ENCODE measurements around the gene ANKRD11.
"Not testable (repeated sequence)": the region's sequence is repeated elsewhere in the genome, so short reads cannot be mapped to it uniquely, and the experiment has no call there.

The ANKRD11 gene

DNA sequence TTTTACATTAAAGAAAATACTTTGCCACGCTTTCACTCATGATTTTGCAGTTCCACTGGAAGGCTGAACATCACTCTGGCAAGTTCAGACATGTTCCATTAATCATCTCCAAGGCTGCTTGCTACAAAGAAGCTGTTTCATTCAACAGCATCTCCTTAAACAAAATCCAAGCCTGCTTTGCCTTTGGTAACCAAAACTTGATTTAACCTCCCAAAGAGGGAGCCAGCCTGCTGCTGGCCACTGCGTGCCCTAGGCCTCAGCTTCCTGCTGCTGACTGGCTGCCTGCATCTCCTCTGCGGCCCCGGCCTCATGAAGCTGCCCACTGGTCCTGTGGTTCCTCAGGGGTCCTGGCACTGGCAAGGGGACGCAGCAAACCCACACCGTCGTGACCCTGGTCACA lies 31.8 kb downstream of the ANKRD11 start:
- Histone ChIP-seq H3K27ac (peak overlapping the region in 11 of 21 experiments; percentile 1 to 89 (median 55)), H3K4me3 (no peak overlapping the region)

DNA sequence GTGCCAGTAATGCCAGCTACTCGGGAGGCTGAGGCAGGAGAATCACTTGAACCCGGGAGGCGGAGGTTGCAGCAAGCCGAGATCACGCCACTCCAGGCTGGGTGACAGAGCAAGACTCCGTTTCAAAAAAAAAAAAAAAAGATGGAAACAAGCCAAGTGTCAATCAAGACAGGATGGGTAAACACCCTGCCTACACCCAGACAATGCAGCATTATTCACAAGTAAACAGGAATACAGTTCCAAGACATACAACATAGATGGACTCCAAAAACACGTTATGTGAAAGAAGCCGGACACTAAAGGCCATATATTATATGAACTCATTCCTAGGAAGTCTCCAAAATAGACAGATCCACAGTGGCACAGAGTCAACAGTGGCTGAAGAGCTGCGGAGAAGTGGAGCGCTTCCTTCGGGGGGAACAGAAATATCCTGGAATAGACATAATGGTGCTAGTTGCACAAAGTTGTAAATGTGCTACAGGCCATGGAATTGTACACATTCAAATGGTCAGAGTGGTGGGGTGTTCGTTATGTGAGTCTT lies 33.9 kb downstream of the ANKRD11 start:
- Histone ChIP-seq H3K27ac (no peak overlapping the region), H3K4me3 (no peak overlapping the region)

DNA sequence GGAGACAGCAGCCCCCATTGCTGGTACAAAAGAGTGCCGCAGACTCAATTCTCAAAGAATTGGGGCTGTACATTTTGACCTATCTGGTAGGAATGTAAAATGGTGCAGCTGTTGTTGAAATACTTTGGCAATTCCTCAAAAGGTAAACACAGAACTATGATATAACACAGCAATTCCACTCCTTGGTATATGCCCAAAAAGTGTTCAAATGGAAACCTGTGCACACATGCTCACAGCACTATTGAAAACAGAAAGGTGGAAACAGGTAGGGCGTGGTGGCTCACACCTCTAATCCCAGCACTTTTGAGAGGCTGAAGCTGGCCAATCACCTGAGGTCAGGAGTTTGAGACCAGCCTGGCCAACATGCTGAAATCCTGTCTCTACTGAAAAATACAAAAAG lies 34.7 kb downstream of the ANKRD11 start:
- Histone ChIP-seq H3K4me3 (no peak overlapping the region), H3K27ac (no peak overlapping the region)

DNA sequence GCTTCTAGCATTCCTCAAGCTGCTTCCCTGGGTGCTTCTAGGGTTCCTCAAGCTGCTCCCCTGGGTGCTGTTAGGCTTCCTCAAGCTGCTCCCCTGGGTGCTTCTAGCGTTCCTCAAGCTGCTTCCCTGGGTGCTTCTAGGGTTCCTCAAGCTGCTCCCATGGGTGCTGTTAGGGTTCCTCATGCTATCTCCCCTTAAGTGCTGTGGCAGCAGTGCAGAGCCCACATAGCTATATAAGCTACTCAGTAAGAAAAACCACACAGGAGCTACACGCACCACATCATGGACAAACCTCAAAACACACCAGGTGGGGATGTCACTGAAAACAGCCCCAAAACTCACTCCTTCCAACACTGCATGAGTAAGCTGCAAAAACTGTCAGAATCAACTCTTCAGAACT lies 35.2 kb downstream of the ANKRD11 start:
- no peak overlapping the region for H3K27ac ChIP-seq
- H3K4me3 ChIP-seq: no peak overlapping the region

DNA sequence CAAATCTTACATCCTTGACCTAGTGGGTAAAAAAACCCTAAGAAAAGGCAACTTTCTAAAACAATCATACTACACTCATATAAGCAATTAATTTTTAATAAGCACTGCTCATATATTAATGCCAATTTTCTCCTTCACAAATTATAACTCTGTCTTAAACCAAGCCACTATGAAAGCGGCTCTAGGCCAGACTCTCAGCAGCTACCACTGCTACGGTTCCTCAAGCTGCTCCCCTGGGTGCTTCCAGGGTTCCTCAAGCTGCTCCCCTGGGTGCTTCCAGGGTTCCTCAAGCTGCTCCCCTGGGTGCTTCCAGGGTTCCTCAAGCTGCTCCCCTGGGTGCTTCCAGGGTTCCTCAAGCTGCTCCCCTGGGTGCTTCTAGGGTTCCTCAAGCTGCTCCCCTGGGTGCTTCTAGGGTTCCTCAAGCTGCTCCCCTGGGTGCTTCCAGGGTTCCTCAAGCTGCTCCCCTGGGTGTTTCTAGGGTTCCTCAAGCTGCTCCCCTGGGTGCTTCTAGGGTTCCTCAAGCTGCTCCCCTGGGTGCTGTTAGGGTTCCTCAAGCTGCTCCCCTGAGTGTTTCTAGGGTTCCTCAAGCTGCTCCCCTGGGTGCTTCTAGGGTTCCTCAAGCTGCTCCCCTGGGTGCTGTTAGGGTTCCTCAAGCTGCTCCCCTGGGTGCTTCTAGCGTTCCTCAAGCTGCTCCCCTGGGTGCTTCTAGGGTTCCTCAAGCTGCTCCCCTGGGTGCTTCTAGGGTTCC lies 35.8 kb downstream of the ANKRD11 start:
- peak overlapping the region in 10 of 21 experiments; percentile 3 to 62 (median 49) for H3K27ac ChIP-seq
- not testable (repeated sequence) for H3K4me3 ChIP-seq

DNA sequence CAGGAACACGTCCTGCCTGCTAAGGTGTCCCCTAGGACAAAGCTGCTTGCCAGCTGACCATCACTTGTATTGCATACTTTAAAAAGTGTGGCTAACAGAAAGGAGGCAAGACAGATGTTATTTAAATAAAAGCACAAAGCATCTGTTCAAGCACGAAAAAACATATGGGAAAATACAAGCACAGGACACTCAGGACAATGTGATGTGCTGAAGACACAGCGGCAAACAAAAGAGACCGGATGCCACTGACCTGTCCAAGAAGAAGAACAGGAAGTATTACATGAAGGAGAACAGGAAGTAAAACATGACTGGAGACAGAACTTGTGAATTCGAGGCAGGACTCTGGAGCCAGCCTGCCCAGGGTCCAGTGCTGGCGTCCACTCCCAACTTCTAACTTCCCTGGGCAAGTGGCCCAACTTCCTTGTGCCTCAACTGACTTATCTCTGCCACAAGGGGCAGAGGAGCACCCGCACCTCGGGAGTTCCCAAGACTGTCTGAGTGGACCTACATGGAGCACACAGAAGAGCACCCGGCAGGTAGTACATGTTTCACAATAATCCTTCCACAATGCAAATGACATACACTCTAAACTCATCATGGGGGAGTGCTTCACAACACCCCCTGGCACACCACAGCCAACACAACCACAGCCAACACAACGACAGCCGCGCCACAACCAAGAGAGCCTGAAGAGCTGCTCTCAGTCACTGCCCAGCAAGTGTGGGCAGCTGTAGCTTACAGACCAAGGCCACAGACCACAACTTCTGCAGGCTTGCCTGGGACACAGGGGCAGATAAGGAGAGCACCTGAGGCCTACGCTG lies 36.6 kb downstream of the ANKRD11 start:
- H3K27ac ChIP-seq: peak overlapping the region in 18 of 21 experiments; percentile 1 to 62 (median 38)
- H3K4me3 ChIP-seq: no peak overlapping the region

DNA sequence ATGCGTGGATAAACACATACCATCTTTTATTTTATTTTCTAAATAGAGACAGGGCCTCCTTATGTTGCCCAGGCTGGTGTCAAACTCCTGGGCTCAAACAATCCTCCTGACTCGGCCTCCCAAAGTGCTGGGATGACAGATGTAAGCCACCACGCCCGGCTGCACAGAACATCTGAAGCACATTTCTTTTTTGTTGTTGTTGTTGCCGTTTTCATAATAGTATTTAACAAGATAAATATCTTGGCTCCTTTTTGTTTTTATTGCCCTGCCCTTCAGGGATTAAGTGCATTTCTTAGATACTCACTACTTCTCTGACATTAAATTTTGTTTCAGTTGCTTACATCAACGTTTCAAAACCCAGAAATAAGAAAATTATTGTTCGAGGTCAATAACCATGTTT lies 37.4 kb downstream of the ANKRD11 start:
- Histone ChIP-seq H3K27ac (peak overlapping the region in 4 of 21 experiments; percentile 10 to 55 (median 49)), H3K4me3 (no peak overlapping the region)

DNA sequence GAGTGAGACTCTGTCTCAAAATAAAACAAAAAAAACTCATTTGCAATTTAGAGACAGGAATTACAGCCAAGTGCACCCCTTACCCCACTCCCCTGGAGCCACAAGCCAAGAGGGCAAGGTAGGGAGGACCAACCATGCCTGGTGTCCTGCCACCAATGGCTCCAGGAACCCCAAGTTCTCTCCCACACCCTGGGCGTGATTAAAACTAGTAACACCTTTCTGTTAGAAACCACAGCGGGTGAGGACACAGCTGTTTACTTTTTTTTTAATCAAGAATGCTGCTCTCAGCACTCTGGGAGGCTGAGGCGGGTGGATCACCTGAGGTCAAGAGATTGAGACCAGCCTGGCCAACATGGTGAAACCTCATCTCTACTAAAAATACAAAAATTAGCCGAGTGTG lies 38.1 kb downstream of the ANKRD11 start:
- H3K27ac ChIP-seq: peak overlapping the region in 1 of 21 experiments; percentile 50
- no peak overlapping the region for H3K4me3 ChIP-seq

DNA sequence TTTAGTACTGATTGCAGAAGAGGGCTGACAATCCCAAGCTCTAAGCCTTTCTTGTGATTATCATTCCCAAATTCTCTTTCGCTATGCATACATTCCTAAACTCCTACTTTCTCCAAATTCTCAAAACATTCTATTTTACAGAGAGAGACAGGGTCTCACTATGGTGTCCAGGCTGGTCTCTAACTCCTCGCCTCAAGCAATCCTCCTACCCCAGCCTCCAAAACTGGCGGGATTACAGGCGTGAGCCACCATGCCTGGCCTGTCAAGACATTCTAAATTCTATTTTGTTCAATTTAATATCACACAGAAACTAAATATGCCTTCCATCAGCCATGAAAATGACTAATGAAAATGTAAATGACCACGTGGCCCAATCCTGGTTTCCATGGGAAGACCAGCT lies 39.8 kb downstream of the ANKRD11 start:
- H3K4me3 ChIP-seq: no peak overlapping the region
- H3K27ac ChIP-seq: peak overlapping the region in 4 of 21 experiments; percentile 9 to 29 (median 18)

DNA sequence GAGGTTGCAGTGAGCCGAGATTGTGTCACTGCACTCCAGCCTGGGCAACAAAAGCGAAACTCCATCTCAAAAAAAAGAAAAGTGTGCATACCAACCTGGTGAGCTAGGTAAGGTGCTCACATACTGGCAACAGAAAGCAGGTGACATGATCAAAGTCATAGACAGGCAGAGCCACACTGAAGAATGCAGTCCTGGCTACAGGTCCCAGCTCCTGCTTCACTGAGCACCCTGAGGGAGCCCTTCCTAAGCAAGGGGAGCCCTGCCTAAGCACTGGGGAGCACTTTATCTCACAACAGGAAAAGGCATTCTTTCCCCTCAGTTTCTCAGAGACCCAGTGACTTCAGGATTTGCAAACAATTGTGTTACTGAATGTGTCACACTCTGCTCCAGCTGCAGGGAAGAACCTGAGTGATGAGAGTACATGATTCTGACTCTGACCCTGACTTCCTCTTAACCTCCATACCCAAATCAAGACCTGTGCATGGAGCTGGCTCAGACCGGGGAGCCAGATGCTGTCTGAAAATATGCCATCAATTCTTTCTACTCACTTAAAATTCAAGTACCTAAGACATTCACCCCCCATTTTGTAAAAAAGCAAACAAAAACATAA lies 40.5 kb downstream of the ANKRD11 start:
- Histone ChIP-seq H3K4me3 (no peak overlapping the region), H3K27ac (peak overlapping the region in 5 of 21 experiments; percentile 9 to 35 (median 19))

DNA sequence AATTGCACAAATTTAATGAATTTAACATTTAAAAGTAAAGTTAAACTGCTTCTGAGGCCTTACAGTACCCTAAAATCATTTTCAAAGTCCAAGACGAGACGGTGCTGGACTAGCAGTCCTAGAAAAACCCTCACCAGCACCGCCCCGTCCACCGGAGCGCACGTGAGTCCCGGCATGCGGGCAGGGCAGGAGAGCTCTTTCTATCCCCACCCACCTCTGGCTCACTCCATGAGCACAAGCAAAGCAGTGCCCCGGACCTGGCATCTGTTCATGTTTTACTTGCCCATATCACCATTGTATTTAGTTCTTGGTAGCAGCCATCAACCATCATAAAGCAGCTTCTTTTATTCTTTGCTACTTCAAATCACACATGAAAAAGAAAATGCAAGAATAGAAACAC lies 41.7 kb downstream of the ANKRD11 start:
- Histone ChIP-seq H3K4me3 (no peak overlapping the region), H3K27ac (no peak overlapping the region)

DNA sequence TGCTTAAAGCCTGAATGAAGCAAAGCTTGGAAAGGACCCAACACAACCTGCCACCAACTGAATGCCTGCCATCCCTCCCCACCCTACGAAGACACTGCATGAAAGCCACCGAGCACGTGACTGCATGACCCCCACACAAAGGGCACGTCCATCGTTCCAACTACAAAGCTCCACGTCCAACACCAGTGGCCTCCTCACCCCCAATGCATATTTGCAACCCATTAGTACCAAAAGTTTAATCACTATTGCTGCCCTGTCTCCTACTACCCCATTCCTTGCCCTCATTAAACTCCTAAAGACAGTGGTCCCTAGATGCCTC lies 43.4 kb downstream of the ANKRD11 start:
- Histone ChIP-seq H3K27ac (peak overlapping the region in 3 of 21 experiments; percentile 2 to 57 (median 30)), H3K4me3 (no peak overlapping the region)

DNA sequence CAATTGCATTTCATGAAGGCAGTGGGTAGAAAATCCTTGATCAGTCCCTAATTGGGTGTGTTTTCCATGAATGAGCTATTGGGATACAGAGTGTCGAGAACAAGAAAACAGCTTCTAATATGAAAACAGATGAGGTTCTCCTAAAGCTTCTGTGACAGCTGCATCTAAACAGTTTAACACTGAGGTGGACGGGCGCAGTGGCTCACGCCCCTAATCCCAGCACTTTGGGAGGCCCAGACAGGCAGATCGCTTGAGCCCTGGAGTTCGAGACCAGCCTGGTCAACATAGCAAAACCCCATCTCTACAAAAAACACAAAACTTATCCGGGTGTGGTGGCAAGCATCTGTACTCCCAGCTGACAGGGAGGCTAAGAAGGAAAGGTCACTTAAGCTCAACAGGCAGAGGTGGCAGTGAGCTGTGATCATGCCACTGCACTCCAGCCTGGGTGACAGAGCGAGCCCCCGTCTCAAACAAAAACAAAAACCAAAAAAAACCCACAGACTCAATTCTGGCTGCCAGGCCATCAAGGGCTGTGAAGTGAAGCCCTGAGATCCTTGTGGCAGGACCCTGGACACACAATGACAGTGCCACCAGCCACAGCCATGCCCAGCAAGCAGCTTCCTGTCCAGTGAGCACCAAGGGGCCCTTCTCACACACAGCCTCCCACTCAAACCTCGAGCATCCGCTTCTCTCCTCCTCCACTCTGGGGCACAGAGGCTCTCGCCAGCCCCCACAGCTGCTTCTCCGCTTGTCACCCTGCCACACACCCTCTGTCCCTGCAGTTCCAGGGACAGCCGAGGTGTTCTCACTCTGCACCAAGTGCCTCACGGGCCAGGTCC lies 44.0 kb downstream of the ANKRD11 start:
- no peak overlapping the region for H3K4me3 ChIP-seq
- peak overlapping the region in 5 of 21 experiments; percentile 2 to 57 (median 36) for H3K27ac ChIP-seq

DNA sequence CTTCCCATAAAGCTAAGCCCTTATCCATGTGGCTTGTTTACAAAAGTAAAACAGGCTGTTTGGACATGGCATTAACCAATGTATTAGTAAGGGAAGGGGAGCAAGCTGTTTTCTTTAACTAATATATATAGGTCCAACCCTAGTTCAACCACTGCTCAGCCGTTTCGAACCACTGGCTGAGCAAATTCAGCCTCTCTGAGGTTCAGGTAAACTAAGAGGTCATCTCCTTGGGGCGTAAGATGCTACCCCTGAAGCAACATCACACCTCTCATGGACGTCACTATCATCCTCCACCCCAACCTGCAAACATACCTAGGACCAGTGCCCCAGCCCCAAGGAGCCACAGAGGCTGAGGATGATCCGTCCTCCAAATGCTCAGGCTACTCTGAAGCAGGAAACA lies 45.2 kb downstream of the ANKRD11 start:
- Histone ChIP-seq H3K27ac (peak overlapping the region in 9 of 21 experiments; percentile 2 to 87 (median 63)), H3K4me3 (no peak overlapping the region)

DNA sequence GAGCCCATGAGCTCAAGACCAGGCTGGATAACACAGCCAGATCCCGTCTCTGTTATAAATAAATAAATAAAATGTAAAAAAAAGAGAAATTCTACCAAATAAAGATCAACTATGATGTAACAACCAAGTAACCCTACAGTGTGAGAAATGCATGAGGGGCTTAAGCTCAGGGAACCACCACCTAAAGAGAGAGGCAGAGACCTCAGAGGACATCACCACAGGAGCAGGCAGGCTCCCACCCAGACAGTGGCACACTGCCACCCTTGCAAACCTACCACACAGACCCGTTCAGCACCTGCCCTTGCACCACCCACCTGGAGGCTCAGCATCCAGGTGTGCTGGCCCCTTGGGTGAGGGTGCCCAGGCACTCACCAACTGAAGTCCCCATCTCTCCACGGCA lies 45.6 kb downstream of the ANKRD11 start:
- Histone ChIP-seq H3K27ac (peak overlapping the region in 15 of 21 experiments; percentile 2 to 87 (median 56)), H3K4me3 (no peak overlapping the region)

DNA sequence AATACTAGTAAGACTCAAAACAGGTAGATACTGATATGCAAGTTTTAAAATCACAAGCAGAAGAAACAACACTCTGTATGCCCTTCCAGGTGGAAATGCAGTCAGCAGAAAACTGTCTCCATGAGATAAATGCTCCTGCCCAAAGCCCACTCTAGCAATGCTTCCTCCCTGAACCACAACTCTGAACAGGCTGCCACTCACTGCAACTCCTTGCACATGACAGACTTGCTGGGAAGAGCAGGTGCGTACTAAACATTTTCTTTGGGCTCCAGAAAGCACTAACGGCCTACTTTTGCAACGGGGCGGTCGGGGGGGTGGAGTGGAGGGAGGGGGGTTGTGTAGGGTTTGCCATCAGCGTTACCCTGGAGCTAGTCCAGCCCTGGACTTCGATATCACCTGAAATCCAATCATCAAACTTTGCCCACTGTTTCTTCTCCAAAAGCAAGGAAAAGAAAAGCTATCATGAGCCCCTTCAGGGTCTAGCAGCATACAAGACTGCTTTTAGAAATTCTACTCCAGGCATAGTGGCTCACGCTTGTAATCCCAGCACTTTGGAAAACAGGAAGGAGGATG lies 46.1 kb downstream of the ANKRD11 start:
- peak overlapping the region in 16 of 21 experiments; percentile 2 to 87 (median 54) for H3K27ac ChIP-seq
- H3K4me3 ChIP-seq: no peak overlapping the region

DNA sequence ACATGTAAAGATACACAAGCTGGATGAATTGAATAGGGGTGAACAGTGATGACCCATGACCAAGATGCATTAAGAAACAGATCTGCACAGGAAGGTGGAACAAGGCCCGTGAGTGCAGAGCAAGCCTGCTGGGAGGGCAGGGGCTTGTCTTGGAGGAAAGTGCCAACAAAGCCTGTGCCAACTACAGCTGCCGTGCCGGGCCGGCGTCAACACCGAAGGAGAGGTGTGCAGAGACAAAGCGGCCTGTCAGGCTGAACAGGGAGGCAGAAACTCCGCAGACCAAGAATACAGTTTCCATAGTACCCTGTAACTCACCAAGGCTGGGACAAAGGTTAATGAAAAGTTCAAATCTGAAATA lies 46.7 kb downstream of the ANKRD11 start:
- Histone ChIP-seq H3K27ac (peak overlapping the region in 16 of 21 experiments; percentile 2 to 87 (median 54)), H3K4me3 (no peak overlapping the region)

DNA sequence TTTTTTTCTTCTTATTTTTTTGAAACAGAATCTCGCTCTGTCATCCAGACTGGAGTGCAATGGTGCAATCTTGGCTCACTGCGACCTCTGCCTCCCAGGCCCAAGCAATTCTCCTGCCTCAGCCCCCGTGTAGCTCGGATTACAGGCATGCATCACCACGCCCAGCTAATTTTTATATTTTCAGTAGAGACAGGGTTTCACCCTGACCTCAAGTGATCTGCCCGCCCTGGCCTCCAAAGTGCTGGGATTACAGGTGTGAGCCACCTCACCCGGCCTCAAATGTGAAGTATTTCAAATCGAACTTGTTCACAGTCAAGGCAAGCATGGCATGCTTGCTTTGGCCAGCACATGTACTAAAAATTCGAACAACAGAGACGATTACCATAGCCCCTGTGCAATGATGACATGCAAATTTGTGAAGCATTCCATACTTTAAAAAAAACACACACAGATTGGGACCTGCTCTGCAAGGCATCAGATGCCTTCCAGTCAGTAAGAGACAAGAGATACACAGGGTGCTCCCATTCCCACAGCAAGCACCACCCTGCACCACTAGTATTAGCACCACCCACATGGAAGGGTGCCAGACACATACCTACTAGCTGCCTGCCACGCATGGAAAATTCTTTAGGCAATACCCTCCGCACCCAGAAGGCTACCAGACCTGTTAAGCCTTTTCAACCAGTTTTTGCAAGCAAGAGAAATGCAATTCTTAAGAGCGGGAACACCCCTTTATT lies 47.2 kb downstream of the ANKRD11 start:
- Histone ChIP-seq H3K27ac (peak overlapping the region in 18 of 21 experiments; percentile 20 to 87 (median 78)), H3K4me3 (no peak overlapping the region)
